Measurements from ENCODE around the gene DUSP10. TPM values are rescaled to one million over a fixed set of nuclear protein-coding genes. Genes with fewer than 3 reads are reported as not detected.

Gene DUSP10
- total RNA-seq, 1 donor from 2014 or later = 22.9 TPM

GRCh38 chr1:221698579-221699349, 43.1 kb downstream of the DUSP10 start:
- intact Hi-C loops (cut with micrococcal nuclease) = no loop called here

GRCh38 chr1:221697923-221698425, 43.9 kb downstream of the DUSP10 start:
- intact Hi-C loops (cut with micrococcal nuclease) = no loop called here

GRCh38 chr1:221696718-221697461, 45.0 kb downstream of the DUSP10 start:
- intact Hi-C loops (cut with micrococcal nuclease) = no loop called here

- intact Hi-C loops (cut with micrococcal nuclease) = no loop called here
These were observed 45.9 kb downstream of the DUSP10 start for GRCh38 chr1:221696027-221696426.

GRCh38 chr1:221695301-221695700, 46.6 kb downstream of the DUSP10 start:
- intact Hi-C loops (cut with micrococcal nuclease) = no loop called here

GRCh38 chr1:221694109-221694508, 47.8 kb downstream of the DUSP10 start:
- intact Hi-C loops (cut with micrococcal nuclease) = no loop called here

- intact Hi-C loops (cut with micrococcal nuclease) = no loop called here
These were observed 48.8 kb downstream of the DUSP10 start for GRCh38 chr1:221693087-221693486.

GRCh38 chr1:221692643-221693042, 49.2 kb downstream of the DUSP10 start:
- intact Hi-C loops (cut with micrococcal nuclease) = no loop called here

- intact Hi-C loops (cut with micrococcal nuclease) = no loop called here
These were observed 50.6 kb downstream of the DUSP10 start for GRCh38 chr1:221691261-221691660.

GRCh38 chr1:221690858-221691257, 51.0 kb downstream of the DUSP10 start:
- intact Hi-C loops (cut with micrococcal nuclease) = no loop called here

GRCh38 chr1:221689138-221689537, 52.8 kb downstream of the DUSP10 start:
- intact Hi-C loops (cut with micrococcal nuclease) = loop anchor here (2.0 kb wide), 1 partner anchor 24 kb away; no protein-coding TSS in a partner anchor

- intact Hi-C loops (cut with micrococcal nuclease) = loop anchor here (2.0 kb wide), 1 partner anchor 24 kb away; no protein-coding TSS in a partner anchor
These were observed 53.4 kb downstream of the DUSP10 start for GRCh38 chr1:221688488-221688843.

GRCh38 chr1:221687836-221688487, 53.9 kb downstream of the DUSP10 start:
- intact Hi-C loops (cut with micrococcal nuclease) = loop anchor here (2.0 kb wide), 1 partner anchor 25 kb away; no protein-coding TSS in a partner anchor

GRCh38 chr1:221683681-221684080, 58.2 kb downstream of the DUSP10 start:
- intact Hi-C loops (cut with micrococcal nuclease) = no loop called here

GRCh38 chr1:221680085-221680484, 61.8 kb downstream of the DUSP10 start:
- intact Hi-C loops (cut with micrococcal nuclease) = no loop called here

GRCh38 chr1:221678014-221678413, 63.9 kb downstream of the DUSP10 start:
- intact Hi-C loops (cut with micrococcal nuclease) = no loop called here

GRCh38 chr1:221675880-221676800, 65.7 kb downstream of the DUSP10 start:
- intact Hi-C loops (cut with micrococcal nuclease) = no loop called here

GRCh38 chr1:221672965-221673364, 68.9 kb downstream of the DUSP10 start:
- intact Hi-C loops (cut with micrococcal nuclease) = no loop called here

- intact Hi-C loops (cut with micrococcal nuclease) = no loop called here
These were observed 69.6 kb downstream of the DUSP10 start for GRCh38 chr1:221672239-221672645.

- intact Hi-C loops (cut with micrococcal nuclease) = no loop called here
These were observed 71.8 kb downstream of the DUSP10 start for GRCh38 chr1:221670081-221670480.

GRCh38 chr1:221669441-221669840, 72.4 kb downstream of the DUSP10 start:
- intact Hi-C loops (cut with micrococcal nuclease) = no loop called here
